ENCODE data around the gene GHRHR.

GHRHR gene

GRCh38 chr7:30977222-30977621, 13.5 kb downstream of the GHRHR start:
- H3K4me1 ChIP-seq (ENCODE audit: low read length): peaks cover 14% of the 10 kb centered on the region
- no peak for TF ChIP-seq EZH2 (optimal IDR thresholded peaks at IDR 0.05; ENCODE audit: low read depth, low read length)
- TF ChIP-seq, protein P1, sequence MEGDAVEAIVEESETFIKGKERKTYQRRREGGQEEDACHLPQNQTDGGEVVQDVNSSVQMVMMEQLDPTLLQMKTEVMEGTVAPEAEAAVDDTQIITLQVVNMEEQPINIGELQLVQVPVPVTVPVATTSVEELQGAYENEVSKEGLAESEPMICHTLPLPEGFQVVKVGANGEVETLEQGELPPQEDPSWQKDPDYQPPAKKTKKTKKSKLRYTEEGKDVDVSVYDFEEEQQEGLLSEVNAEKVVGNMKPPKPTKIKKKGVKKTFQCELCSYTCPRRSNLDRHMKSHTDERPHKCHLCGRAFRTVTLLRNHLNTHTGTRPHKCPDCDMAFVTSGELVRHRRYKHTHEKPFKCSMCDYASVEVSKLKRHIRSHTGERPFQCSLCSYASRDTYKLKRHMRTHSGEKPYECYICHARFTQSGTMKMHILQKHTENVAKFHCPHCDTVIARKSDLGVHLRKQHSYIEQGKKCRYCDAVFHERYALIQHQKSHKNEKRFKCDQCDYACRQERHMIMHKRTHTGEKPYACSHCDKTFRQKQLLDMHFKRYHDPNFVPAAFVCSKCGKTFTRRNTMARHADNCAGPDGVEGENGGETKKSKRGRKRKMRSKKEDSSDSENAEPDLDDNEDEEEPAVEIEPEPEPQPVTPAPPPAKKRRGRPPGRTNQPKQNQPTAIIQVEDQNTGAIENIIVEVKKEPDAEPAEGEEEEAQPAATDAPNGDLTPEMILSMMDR (IDR thresholded peaks at IDR 0.05; ENCODE audit: low read length): no peak
- TF ChIP-seq EZH2phosphoT487 (IDR thresholded peaks at IDR 0.05; ENCODE audit: low read length): no peak
- no peak overlapping the region for H2AFZ ChIP-seq (ENCODE audit: low read length)
- H3K9me2 ChIP-seq (replicated peaks; ENCODE audit: insufficient read depth, low read length): no peaks in the 10 kb centered on the region
- no peaks in the 10 kb centered on the region for H3K27me3 ChIP-seq (replicated peaks; ENCODE audit: insufficient read depth, low read length)
- no peaks in the 10 kb centered on the region for H3K36me3 ChIP-seq (replicated peaks; ENCODE audit: insufficient read depth, low read length)
- no peak overlapping the region for H3K27ac ChIP-seq (ENCODE audit: low read length)
- no peak overlapping the region for H3K9ac ChIP-seq (ENCODE audit: low read length)
- H3K4me2 ChIP-seq (ENCODE audit: low read depth, low read length): no peak overlapping the region
- H3K79me2 ChIP-seq (ENCODE audit: low read length): no peaks in the 10 kb centered on the region
- no peak overlapping the region for H3K4me3 ChIP-seq (ENCODE audit: low read length)
- no peaks in the 10 kb centered on the region for H3K9me3 ChIP-seq (replicated peaks; ENCODE audit: insufficient read depth, low read length)
- no peak for DNase-seq
- no peaks in the 10 kb centered on the region for H4K20me1 ChIP-seq (ENCODE audit: insufficient read depth, low read length)
- H3F3A ChIP-seq (ENCODE audit: insufficient read depth, low read length): no peaks in the 10 kb centered on the region

GRCh38 chr7:30977896-30978564, 14.3 kb downstream of the GHRHR start:
- Histone ChIP-seq H4K20me1 (ENCODE audit: insufficient read depth, low read length) (no peaks in the 10 kb centered on the region), H3K27me3 (replicated peaks; ENCODE audit: insufficient read depth, low read length) (no peaks in the 10 kb centered on the region), H3K36me3 (replicated peaks; ENCODE audit: insufficient read depth, low read length) (no peaks in the 10 kb centered on the region), H3K4me3 (ENCODE audit: low read length) (no peak overlapping the region), H3K79me2 (ENCODE audit: low read length) (no peaks in the 10 kb centered on the region), H3K4me1 (ENCODE audit: low read length) (peaks cover 14% of the 10 kb centered on the region), H3F3A (ENCODE audit: insufficient read depth, low read length) (no peaks in the 10 kb centered on the region), H3K9ac (ENCODE audit: low read length) (no peak overlapping the region), H3K9me2 (replicated peaks; ENCODE audit: insufficient read depth, low read length) (no peaks in the 10 kb centered on the region), H2AFZ (ENCODE audit: low read length) (no peak overlapping the region), H3K4me2 (ENCODE audit: low read depth, low read length) (no peak overlapping the region), H3K9me3 (replicated peaks; ENCODE audit: insufficient read depth, low read length) (no peaks in the 10 kb centered on the region), H3K27ac (ENCODE audit: low read length) (no peak overlapping the region)
- TF ChIP-seq, protein P1 (IDR thresholded peaks at IDR 0.05; ENCODE audit: low read length): peak; percentile 43
- no peak for TF ChIP-seq EZH2phosphoT487 (IDR thresholded peaks at IDR 0.05; ENCODE audit: low read length)
- peak; percentile 19 for DNase-seq

DNA sequence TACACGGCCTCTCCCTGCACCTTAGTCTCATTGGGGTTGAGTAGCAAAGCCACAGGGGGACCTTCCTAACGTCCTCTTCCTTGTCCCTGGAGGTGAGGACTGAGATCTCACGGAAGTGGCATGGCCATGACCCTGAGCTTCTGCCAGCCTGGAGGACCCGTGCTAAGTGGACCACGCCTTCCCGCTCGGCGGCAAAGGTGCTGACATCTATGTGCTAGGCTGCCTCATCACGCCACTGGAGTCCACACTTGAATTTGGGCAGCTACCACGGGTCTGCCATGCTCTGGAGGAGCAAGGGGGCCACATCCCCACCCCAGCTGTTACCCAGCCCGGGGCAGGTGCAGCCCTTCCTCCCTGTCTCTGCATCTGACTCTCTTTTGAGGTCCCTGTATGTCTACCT, 15.3 kb downstream of the GHRHR start:
- Histone ChIP-seq H3K79me2 (ENCODE audit: low read length) (no peaks in the 10 kb centered on the region), H3K9ac (ENCODE audit: low read length) (no peak overlapping the region), H3F3A (ENCODE audit: insufficient read depth, low read length) (no peaks in the 10 kb centered on the region), H3K4me3 (ENCODE audit: low read length) (no peak overlapping the region), H3K36me3 (replicated peaks; ENCODE audit: insufficient read depth, low read length) (no peaks in the 10 kb centered on the region), H4K20me1 (ENCODE audit: insufficient read depth, low read length) (no peaks in the 10 kb centered on the region), H3K4me2 (ENCODE audit: low read depth, low read length) (no peak overlapping the region), H3K27me3 (replicated peaks; ENCODE audit: insufficient read depth, low read length) (no peaks in the 10 kb centered on the region), H3K4me1 (ENCODE audit: low read length) (peaks cover 14% of the 10 kb centered on the region), H3K9me3 (replicated peaks; ENCODE audit: insufficient read depth, low read length) (no peaks in the 10 kb centered on the region), H3K27ac (ENCODE audit: low read length) (no peak overlapping the region), H2AFZ (ENCODE audit: low read length) (no peak overlapping the region), H3K9me2 (replicated peaks; ENCODE audit: insufficient read depth, low read length) (no peaks in the 10 kb centered on the region)
- TF ChIP-seq, protein P1 (IDR thresholded peaks at IDR 0.05; ENCODE audit: low read length): no peak
- TF ChIP-seq EZH2 (optimal IDR thresholded peaks at IDR 0.05; ENCODE audit: low read depth, low read length): no peak
- TF ChIP-seq EZH2phosphoT487 (IDR thresholded peaks at IDR 0.05; ENCODE audit: low read length): no peak
- DNase-seq: no peak
